H1 (cell line): ENCODE results near the gene CCDC40.

Experiments
- ASH2L ChIP-seq: fragments of 200-600, 300-600 bp; sonication (generic); IDR thresholded peaks from one replicate; pipeline ENCODE4 v1.7.1; 2017; ENCODE audit warnings: low read length
- BCL11A ChIP-seq, 2 experiments: IDR thresholded peaks; one replicate each; pipeline ENCODE4 v1.6.1; 2011; ENCODE audit warnings: low read depth in 2 of 2, low read length in 2 of 2, mild to moderate bottlenecking in 2 of 2
- BRCA1 ChIP-seq: IDR thresholded peaks from 2 replicates; pipeline ENCODE4 v1.6.1; 2012; ENCODE audit warnings: low read depth, low read length, improper control_type of control experiment
- CBX8 ChIP-seq: fragments of 300-800, 300-1000 bp; sonication (generic); IDR thresholded peaks from 2 replicates; pipeline ENCODE4 v1.7.1; 2016; ENCODE audit warnings: low read depth, low read length, borderline replicate concordance
- CREB1 ChIP-seq: IDR thresholded peaks from 2 replicates; pipeline ENCODE4 v1.6.1; 2012; ENCODE audit warnings: inconsistent platforms
- CTCF ChIP-seq, 3 experiments: IDR thresholded peaks; 1 replicate in 2 of 3; 2 replicates in 1 of 3; pipeline versions ENCODE4 v1.5.1 to v1.6.1; 2011; ENCODE audit warnings: low read length in 3 of 3, mild to moderate bottlenecking in 3 of 3, inconsistent platforms in 2 of 3, low read depth in 1 of 3, moderate library complexity in 1 of 3; ENCODE audit not compliant: insufficient read depth in 1 of 3; ENCODE audit errors: control extremely low read depth in 1 of 3
- EZH2 ChIP-seq: fragments of 200-600 bp; sonication (generic); IDR thresholded peaks from 2 replicates; pipeline ENCODE4 v1.7.1; 2012; ENCODE audit warnings: low read depth, mild to moderate bottlenecking, moderate library complexity, low read length, inconsistent platforms; ENCODE audit not compliant: severe bottlenecking
- JUN ChIP-seq: IDR thresholded peaks from 2 replicates; pipeline ENCODE4 v1.6.1; 2011; ENCODE audit warnings: low read depth, mild to moderate bottlenecking, improper control_type of control experiment, low read length
- JUND ChIP-seq: IDR thresholded peaks from 2 replicates; pipeline ENCODE4 v1.6.1; 2011; ENCODE audit warnings: mild to moderate bottlenecking, improper control_type of control experiment, low read length
- MAX ChIP-seq: IDR thresholded peaks from 2 replicates; pipeline ENCODE4 v1.6.1; 2012; ENCODE audit warnings: inconsistent platforms
- POLR2A ChIP-seq, 2 experiments: IDR thresholded peaks; 1 replicate in 1 of 2; 2 replicates in 1 of 2; pipeline ENCODE4 v1.6.1; 2011; ENCODE audit warnings: low read depth in 2 of 2, low read length in 2 of 2, mild to moderate bottlenecking in 2 of 2; ENCODE audit errors: control extremely low read depth in 1 of 2
- POLR2AphosphoS5 ChIP-seq: IDR thresholded peaks from 2 replicates; pipeline ENCODE4 v1.6.1; 2011; ENCODE audit warnings: low read depth, low read length
- SP1 ChIP-seq: IDR thresholded peaks from 2 replicates; pipeline ENCODE4 v1.6.1; 2011; ENCODE audit warnings: low read depth, low read length
- TCF12 ChIP-seq: IDR thresholded peaks from 2 replicates; pipeline ENCODE4 v1.6.1; 2011; ENCODE audit warnings: low read depth, mild to moderate bottlenecking, low read length

GRCh38 chr17:80058311-80058955 lies 22.0 kb downstream of the CCDC40 start:
- TF ChIP-seq POLR2A (IDR thresholded peaks at IDR 0.05; ENCODE audit: control extremely low read depth in 1 of 2, low read depth in 2 of 2, low read length in 2 of 2) (no peak), CTCF (IDR thresholded peaks at IDR 0.05; ENCODE audit: control extremely low read depth in 1 of 3, insufficient read depth in 1 of 3, low read depth in 1 of 3, low read length in 3 of 3) (no peak), SP1 (no peak), MAX (no peak), EZH2 (no peak), CREB1 (no peak), JUND (no peak), JUN (no peak), POLR2AphosphoS5 (no peak), ASH2L (no peak), BCL11A (IDR thresholded peaks at IDR 0.05; ENCODE audit: low read depth in 2 of 2, low read length in 2 of 2) (no peak), BRCA1 (no peak), TCF12 (no peak), CBX8 (no peak)
